C4-2B (cell line): ENCODE results near the gene GALNT10.

Source experiments
- CTCF ChIP-seq: fragments of 450-650 bp; conservative IDR thresholded peaks from 2 replicates; pipeline ENCODE4 v1.5.1; 2017; ENCODE audit warnings: mild to moderate bottlenecking
- ZFX ChIP-seq: fragments of 450-650 bp; IDR thresholded peaks from 2 replicates; pipeline ENCODE4 v1.6.1; 2017

DNA sequence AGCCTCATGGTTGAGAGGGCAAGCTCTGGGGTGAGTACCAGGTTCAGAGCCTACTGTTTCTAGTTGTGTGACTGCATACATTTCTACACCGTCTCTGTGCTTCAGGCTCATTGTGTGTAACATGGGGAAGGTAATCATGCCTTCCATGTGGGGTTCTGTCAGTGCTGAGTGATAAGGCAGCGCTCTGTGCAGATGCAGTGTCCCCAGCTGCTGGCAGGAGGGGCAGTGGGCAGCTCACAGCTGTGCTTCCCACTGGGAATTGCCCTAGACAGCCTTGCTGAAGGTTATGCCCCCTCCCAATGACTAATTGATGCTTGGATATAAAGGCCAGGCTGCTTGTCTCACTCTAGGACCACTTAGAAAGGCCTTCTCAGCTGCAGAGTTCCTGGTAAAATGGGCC is 133.5 kb downstream of the GALNT10 start:
- TF ChIP-seq CTCF (no peak), ZFX (no peak)
